Umbilical cord (tissue), 2 donors: ENCODE data around the gene SH3BP2. TPM values are rescaled to one million over a fixed set of nuclear protein-coding genes. Genes with fewer than 3 reads are reported as not detected.

ENCODE experiments used
- DNase-seq: peaks from one replicate; pipeline ENCODE4 v3.0.0-alpha.2; 2015; ENCODE audit warnings: low spot score
- total RNA-seq: library from RNA; depleted of rRNA; stranded (reverse); fragments of >200 nt; gene quantifications from one replicate; pipeline ENCODE4 v1.2.3, GENCODE V29; 2014; ENCODE audit warnings: low replicate concordance; ENCODE audit not compliant: insufficient read depth

SH3BP2 gene
- total RNA-seq, 1 donor from 2014 or later: 41.2 TPM

DNA sequence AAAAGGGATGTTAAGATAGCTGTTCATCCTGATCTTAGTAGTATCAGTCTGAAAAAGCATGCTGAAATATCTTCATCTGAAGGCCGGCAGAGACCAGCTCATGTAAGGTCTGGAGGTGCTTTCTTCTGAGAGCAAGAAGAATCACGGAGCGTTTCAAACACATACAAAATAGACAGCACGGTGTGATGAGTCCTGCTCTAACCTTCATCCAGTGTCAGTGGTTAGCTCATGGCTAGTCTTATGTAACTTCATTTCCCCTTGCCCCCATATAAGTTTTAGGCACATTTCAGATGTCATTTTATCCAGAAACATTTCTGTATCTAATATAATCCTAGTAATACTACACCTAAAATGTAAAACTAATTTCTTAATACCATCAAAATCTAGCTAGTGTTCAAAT lies 78.6 kb downstream of the SH3BP2 start:
- DNase-seq: no peak

DNA sequence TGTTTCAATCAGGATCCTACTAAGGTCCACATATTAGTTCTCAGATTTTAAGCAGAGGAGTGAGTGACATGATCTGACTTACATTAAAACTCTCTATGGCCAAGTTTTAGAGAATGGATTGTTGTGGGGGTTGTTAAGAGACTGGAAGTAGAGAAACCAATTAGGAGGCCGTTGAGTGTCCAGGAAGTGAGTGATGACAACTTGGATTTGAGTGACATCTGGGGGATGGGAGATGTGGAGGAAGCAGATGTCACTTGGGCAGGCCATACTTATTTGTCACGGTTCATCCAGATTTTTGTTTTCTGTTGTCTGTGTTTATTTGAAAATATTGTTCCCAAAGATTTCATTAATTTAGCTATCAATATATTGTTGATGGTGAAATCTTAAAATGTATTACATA lies 79.0 kb downstream of the SH3BP2 start:
- DNase-seq: no peak

- DNase-seq: no peak
These were observed 80.4 kb downstream of the SH3BP2 start for GRCh38 chr4:2873329-2873728.

DNA sequence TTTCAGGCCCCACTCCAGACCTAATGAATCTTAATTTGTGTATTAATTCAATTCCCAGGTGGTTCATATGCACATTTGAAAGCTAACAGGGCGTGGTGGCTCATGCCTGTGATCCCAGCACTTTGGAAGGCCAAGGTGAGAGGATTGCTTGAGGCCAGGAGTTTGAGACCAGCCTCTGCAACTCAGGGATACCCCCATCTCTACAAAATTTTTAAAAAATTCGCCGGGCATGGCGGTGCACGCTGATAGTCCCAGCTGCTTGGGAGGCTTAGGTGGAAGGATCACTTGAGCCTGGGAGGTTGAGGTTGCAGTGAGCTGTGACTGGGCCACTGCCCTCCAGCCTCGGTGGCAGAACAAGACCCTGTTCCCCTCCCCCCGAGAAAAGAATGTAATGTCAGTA lies 82.0 kb downstream of the SH3BP2 start:
- no peak for DNase-seq

- DNase-seq: no peak
These were observed 82.7 kb downstream of the SH3BP2 start for GRCh38 chr4:2875556-2875955.

DNA sequence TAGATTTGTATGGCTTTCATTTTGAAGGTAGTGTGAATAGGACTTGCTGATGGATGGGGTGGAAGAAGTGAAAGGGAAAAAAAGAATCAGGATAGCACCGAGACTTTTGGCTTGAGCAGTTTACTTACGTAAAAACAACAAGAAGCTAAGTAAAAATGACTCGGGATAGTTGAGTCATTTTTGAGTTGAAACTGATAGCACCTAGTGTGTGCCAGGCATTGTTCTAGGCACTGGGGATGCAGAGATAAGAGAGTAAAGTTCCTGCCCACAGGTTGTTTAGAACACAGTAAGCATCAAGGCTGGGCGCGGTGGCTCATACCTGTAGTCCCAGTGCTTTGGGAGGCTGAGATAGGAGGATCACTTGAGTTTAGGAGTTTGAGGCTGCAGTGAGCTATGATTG lies 85.5 kb downstream of the SH3BP2 start:
- no peak for DNase-seq

GRCh38 chr4:2879026-2879425 lies 86.1 kb downstream of the SH3BP2 start:
- no peak for DNase-seq

DNA sequence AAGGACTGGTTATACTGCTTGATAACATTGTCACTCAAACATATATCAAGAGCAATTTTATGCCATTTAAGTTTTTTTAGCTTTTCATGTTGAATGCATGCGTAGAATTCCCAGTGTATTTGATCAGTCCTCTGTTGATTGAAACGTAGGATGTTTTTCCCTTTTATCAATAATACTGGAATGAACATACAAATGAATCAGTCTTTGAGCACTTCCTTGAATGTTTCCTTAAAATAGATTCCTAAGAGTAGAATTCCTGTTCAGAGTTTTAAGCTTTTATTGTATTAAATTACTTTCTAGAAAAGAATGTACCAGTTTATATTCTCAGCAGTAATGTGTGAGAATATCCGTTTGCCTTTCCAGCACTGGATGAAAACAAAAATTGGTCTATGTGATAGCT lies 88.5 kb downstream of the SH3BP2 start:
- DNase-seq: no peak

DNA sequence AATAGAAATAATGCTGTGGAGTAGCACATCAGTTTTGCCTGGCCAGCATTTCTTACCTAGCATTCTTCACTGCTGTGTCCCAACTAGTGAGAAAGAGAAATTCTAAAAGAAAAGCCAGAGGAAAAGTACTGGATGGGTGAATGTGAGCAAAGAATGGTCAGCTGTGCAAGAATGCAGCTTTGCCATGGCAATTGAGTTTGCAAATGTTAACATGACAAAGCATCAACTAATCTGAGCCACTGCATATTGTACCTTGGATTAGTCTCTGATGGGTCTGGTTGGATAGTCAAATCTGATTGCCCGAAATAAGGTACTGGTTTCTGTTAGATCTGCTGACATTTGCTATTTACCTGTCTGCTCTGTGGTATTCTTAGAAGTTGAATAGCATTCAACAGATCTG lies 89.5 kb downstream of the SH3BP2 start:
- DNase-seq: no peak

DNA sequence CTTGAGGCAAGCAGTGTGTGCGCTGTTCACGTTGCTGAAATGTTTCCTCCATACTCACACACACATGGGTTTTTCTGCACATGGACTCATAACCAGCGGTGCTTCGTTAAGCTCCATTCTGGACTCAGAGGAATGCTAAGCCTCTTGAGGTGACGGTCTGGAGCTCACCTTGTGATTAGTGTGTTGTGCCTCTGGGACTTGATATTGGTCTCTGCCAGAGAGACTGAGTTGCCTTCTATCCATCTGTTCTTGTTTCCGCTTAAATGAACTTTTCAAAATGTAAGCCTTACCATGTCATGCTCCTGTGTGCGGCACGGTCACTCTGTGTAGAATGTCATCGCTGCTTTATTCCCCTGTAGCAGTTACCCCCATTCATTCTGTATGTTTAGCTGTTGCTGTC lies 93.3 kb downstream of the SH3BP2 start:
- no peak for DNase-seq

GRCh38 chr4:2886622-2887021 lies 93.7 kb downstream of the SH3BP2 start:
- DNase-seq: no peak

DNA sequence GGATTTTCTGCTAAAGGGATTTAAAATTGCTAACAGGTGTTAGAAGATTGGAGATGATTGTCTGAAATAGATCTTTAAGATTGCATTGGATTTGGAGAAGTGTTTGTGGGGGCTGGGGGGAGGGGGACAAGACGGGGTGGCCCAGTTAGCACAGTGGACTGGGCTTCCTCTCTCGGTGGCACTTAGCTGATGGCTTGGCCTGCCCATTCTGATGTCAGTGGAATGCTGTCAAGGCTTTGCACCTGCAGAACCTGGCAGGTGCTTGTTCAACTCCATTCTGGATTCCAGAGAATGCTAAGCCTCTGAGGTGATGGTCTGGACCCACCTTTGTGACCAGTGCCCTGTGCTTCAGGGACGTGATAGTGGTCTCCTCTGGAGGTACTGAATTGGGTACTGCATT lies 94.5 kb downstream of the SH3BP2 start:
- no peak for DNase-seq

- DNase-seq: no peak
These were observed 96.0 kb downstream of the SH3BP2 start for GRCh38 chr4:2888886-2889285.

Other genes with a start within 250 kb of the SH3BP2 start
- 25.5 TPM for gene TNIP2, start 36.7 kb upstream of the SH3BP2 start, total RNA-seq
- gene ADD1, start 50.8 kb downstream of the SH3BP2 start, total RNA-seq: 182 TPM
- 10.1 TPM for gene NOP14, start 170.3 kb downstream of the SH3BP2 start, total RNA-seq
- 5.5 TPM for gene GRK4, start 170.5 kb downstream of the SH3BP2 start, total RNA-seq